Measurements from ENCODE around the gene ADGRB2.

Gene ADGRB2

DNA sequence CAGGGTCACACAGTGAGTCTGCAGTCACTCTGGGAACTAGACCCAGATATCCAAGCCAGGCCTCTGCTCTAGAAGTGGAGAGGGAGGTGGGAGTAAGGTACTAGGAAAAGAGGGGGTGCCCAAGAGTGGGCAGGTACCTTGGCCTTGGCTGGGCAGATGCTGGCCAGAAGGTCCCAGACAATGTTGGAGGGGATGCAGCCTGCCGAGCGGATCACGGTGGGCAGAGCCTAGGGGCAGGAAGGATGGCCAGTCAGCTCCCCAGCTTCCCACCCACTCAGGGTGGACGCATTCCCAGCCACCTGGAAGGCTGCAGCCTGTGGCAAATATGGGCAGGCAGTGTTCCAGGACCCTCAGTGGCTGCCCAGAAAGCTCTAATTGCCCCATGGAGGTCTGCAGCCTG is 28.4 kb upstream of the ADGRB2 start:
- Histone ChIP-seq H3K4me1 (ENCODE audit: insufficient read depth, low read length, poor library complexity, severe bottlenecking) (peaks cover 17% of the 10 kb centered on the region), H3K9me3 (ENCODE audit: insufficient read depth, low read depth, low read length) (no peaks in the 10 kb centered on the region), H3K4me3 (ENCODE audit: low read length, poor library complexity, severe bottlenecking) (no peak overlapping the region), H2AFZ (ENCODE audit: low read length) (no peak overlapping the region), H4K20me1 (ENCODE audit: insufficient read depth, low read length, poor library complexity, severe bottlenecking) (no peaks in the 10 kb centered on the region), H3K4me2 (ENCODE audit: low read depth, low read length, poor library complexity, severe bottlenecking) (no peak overlapping the region), H3K79me2 (ENCODE audit: insufficient read depth, low read length) (no peaks in the 10 kb centered on the region), H3K27me3 (ENCODE audit: insufficient read depth, low read length, poor library complexity, severe bottlenecking) (no peaks in the 10 kb centered on the region), H3F3A (ENCODE audit: low read depth) (no peaks in the 10 kb centered on the region), H3K9ac (ENCODE audit: low read depth, low read length, poor library complexity, severe bottlenecking) (no peak overlapping the region), H3K9me2 (replicated peaks; ENCODE audit: low read depth, low read length) (no peaks in the 10 kb centered on the region), H3K36me3 (ENCODE audit: insufficient read depth, low read length) (no peaks in the 10 kb centered on the region)
- no peak for TF ChIP-seq EZH2phosphoT487 (IDR thresholded peaks at IDR 0.05; ENCODE audit: borderline replicate concordance)
- TF ChIP-seq, protein P1, sequence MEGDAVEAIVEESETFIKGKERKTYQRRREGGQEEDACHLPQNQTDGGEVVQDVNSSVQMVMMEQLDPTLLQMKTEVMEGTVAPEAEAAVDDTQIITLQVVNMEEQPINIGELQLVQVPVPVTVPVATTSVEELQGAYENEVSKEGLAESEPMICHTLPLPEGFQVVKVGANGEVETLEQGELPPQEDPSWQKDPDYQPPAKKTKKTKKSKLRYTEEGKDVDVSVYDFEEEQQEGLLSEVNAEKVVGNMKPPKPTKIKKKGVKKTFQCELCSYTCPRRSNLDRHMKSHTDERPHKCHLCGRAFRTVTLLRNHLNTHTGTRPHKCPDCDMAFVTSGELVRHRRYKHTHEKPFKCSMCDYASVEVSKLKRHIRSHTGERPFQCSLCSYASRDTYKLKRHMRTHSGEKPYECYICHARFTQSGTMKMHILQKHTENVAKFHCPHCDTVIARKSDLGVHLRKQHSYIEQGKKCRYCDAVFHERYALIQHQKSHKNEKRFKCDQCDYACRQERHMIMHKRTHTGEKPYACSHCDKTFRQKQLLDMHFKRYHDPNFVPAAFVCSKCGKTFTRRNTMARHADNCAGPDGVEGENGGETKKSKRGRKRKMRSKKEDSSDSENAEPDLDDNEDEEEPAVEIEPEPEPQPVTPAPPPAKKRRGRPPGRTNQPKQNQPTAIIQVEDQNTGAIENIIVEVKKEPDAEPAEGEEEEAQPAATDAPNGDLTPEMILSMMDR (conservative IDR thresholded peaks at IDR 0.05; ENCODE audit: low read length) = no peak

DNA sequence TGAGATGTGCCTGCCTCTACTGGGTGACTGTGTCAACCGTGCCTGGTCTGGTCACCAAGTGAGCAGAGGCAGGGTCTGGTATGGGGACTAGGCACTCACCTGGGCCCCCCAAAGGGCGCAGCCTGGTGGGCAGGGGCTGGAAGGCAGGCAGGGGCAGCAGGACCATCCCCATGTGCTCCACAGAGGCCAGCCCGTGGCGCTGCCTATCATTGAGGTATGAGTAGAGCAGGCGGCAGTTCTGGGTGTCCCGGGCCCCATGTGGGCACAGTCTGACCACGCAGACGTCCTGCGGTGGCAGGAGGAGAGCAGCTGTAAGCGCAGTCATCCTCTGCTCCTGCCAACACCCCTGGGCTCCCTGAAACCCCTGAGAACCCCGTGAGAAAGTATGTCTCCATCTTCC is 28.0 kb upstream of the ADGRB2 start:
- Histone ChIP-seq H3K36me3 (ENCODE audit: insufficient read depth, low read length) (no peaks in the 10 kb centered on the region), H4K20me1 (ENCODE audit: insufficient read depth, low read length, poor library complexity, severe bottlenecking) (no peaks in the 10 kb centered on the region), H3K9me2 (replicated peaks; ENCODE audit: low read depth, low read length) (no peaks in the 10 kb centered on the region), H3K4me3 (ENCODE audit: low read length, poor library complexity, severe bottlenecking) (no peak overlapping the region), H3K79me2 (ENCODE audit: insufficient read depth, low read length) (no peaks in the 10 kb centered on the region), H3K4me2 (ENCODE audit: low read depth, low read length, poor library complexity, severe bottlenecking) (no peak overlapping the region), H3K9ac (ENCODE audit: low read depth, low read length, poor library complexity, severe bottlenecking) (no peak overlapping the region), H3K9me3 (ENCODE audit: insufficient read depth, low read depth, low read length) (no peaks in the 10 kb centered on the region), H3F3A (ENCODE audit: low read depth) (no peaks in the 10 kb centered on the region), H3K27me3 (ENCODE audit: insufficient read depth, low read length, poor library complexity, severe bottlenecking) (no peaks in the 10 kb centered on the region), H2AFZ (ENCODE audit: low read length) (no peak overlapping the region), H3K4me1 (ENCODE audit: insufficient read depth, low read length, poor library complexity, severe bottlenecking) (peaks cover 17% of the 10 kb centered on the region)
- TF ChIP-seq, protein P1 (conservative IDR thresholded peaks at IDR 0.05; ENCODE audit: low read length) = no peak
- TF ChIP-seq EZH2phosphoT487 (IDR thresholded peaks at IDR 0.05; ENCODE audit: borderline replicate concordance) = no peak

DNA sequence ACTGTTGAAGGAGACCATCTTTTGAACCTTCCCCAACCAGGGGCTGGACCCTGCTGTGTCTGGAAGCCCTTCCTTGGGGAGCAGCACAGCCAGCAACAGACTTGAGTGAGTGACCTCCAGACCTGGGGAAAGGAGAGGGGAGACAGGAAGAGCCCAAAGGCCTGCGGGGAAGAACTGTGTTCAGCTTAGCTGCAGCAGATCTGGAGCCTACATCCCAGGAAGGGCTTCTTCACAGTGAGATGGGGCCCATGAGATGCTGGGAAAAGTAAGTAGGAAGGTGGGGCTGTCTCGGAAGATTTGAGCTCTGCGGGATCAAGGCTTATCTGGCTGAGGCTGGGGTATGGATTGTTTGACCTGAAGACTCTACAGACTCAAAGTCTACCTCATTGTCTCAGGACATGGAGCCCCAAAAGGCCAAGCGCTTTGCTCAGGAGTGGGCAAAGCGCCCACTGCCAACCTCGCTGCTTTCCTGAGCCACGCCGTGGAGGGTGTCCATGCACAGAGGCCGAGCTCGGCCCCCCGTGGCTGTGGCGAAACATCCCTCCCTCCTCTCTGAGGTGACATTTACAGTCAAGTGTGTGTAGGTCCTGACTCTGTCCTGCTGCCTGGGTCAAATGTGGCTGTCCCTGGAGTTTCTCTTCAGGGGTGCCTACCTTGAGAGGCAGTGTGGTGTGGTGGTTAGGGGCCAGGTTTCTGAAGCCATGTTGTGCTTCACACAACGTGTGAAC is 27.2 kb upstream of the ADGRB2 start:
- Histone ChIP-seq H3F3A (ENCODE audit: low read depth) (no peaks in the 10 kb centered on the region), H3K4me2 (ENCODE audit: low read depth, low read length, poor library complexity, severe bottlenecking) (no peak overlapping the region), H3K4me3 (ENCODE audit: low read length, poor library complexity, severe bottlenecking) (no peak overlapping the region), H3K36me3 (ENCODE audit: insufficient read depth, low read length) (no peaks in the 10 kb centered on the region), H3K4me1 (ENCODE audit: insufficient read depth, low read length, poor library complexity, severe bottlenecking) (peaks cover 17% of the 10 kb centered on the region), H3K9me3 (ENCODE audit: insufficient read depth, low read depth, low read length) (no peaks in the 10 kb centered on the region), H2AFZ (ENCODE audit: low read length) (no peak overlapping the region), H3K27me3 (ENCODE audit: insufficient read depth, low read length, poor library complexity, severe bottlenecking) (no peaks in the 10 kb centered on the region), H3K9ac (ENCODE audit: low read depth, low read length, poor library complexity, severe bottlenecking) (no peak overlapping the region), H3K9me2 (replicated peaks; ENCODE audit: low read depth, low read length) (no peaks in the 10 kb centered on the region), H4K20me1 (ENCODE audit: insufficient read depth, low read length, poor library complexity, severe bottlenecking) (no peaks in the 10 kb centered on the region), H3K79me2 (ENCODE audit: insufficient read depth, low read length) (no peaks in the 10 kb centered on the region)
- TF ChIP-seq EZH2phosphoT487 (IDR thresholded peaks at IDR 0.05; ENCODE audit: borderline replicate concordance) = no peak
- TF ChIP-seq, protein P1 (conservative IDR thresholded peaks at IDR 0.05; ENCODE audit: low read length) = no peak

All from Loucy (cell line).